ENCODE data around the gene ARG2.

DNA sequence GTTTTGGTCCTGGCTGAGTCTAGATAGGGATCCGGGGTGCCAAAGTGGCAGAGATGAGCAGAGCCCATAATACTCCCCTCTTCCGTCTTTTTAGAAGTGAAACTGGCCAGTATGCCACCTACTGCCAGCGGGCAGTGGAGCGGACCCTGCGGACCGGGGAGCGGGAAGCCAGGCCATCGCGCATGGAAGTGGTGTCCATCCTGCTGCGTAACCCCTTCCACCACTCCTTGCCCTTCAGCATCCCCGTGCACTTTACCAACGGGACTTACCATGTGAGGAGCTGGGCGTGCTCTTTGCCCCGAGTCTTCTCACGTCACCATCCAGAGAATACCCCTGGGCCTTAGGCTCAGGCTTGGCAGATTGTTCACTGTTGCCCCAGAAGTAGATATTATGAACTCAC, 40.7 kb upstream of the ARG2 start:
- no peak for TF ChIP-seq CTCF (conservative IDR thresholded peaks at IDR 0.05; ENCODE audit: low read depth, low read length)
- TF ChIP-seq EZH2 (IDR thresholded peaks at IDR 0.05; ENCODE audit: borderline replicate concordance, low read depth, low read length, poor library complexity, severe bottlenecking): no peak

All from A673 (cell line).